ENCODE data around the gene PARD6G. TPM values are rescaled to one million over a fixed set of nuclear protein-coding genes. Genes with fewer than 3 reads are reported as not detected.
A peak's percentile ranks its signal among the peaks of the same experiment; 100 is the strongest.

The PARD6G gene
- total and polyA plus RNA-seq, 2 of the 13 experiments (the other 11 are each of a cell fraction or from before 2014, with no cell fraction given), result 3.6 to 7.4 TPM

DNA sequence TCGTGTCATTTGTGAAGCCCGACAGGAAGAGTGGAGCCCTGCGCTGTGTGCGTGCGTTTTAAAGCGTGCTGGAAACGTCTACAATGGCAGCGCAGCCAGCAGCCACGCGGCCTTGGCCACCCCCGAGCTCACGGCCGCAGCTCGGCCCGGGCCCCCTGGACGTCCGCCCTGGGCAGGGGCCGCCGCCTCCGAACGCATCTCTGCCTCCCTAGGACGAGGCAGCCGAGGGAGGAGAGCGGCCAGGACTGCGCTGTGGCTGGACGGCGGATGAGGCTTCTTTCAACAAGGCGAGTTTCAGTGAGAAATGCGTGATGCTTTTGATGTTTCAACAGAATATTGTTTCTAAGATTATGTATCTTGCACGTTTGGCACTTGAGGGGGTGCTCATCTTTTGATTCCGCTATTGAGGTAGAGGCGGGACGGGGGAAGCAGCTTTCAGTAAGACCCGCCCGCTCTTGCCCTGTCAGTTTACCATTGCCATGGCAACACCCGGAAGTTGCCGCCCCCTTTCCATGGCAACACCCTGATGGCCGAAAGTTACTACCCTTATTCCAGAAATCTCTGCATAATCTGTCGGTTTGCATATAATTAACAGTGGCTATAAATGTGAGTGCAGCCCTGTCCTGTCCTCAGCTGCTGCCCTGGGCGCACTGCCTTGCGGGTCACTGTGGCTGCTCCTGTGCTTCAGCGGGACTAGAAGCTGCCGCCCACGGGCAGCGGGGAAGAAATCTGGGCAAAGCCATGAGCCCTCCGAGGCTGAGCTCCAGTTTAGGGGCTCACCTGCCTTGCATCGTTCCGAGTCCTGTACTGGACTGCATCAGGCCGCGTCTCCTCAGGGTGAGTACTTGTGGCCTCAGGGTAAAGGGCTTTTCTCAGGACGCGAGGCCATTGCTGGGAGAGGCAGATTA is 99.6 kb downstream of the PARD6G start (continued):
- TF ChIP-seq, protein P1, sequence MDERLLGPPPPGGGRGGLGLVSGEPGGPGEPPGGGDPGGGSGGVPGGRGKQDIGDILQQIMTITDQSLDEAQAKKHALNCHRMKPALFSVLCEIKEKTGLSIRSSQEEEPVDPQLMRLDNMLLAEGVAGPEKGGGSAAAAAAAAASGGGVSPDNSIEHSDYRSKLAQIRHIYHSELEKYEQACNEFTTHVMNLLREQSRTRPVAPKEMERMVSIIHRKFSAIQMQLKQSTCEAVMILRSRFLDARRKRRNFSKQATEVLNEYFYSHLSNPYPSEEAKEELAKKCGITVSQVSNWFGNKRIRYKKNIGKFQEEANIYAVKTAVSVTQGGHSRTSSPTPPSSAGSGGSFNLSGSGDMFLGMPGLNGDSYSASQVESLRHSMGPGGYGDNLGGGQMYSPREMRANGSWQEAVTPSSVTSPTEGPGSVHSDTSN (CRISPR knock-in tag; IDR thresholded peaks at IDR 0.05), result peak; percentile 71
- TF ChIP-seq ZNF605 (CRISPR knock-in tag; IDR thresholded peaks at IDR 0.05) (0 out of 2 replicates have a peak, but pooled peaks have one; percentile 37), SP1 (IDR thresholded peaks at IDR 0.05) (no peak), SP1 (CRISPR knock-in tag; IDR thresholded peaks at IDR 0.05) (peak; percentile 39; the same call in 1 of the 2 replicates), KLF15 (CRISPR knock-in tag; IDR thresholded peaks at IDR 0.05; ENCODE audit: borderline replicate concordance) (no peak), ZFP36L2 (CRISPR knock-in tag; IDR thresholded peaks at IDR 0.05) (no peak), ETV5 (CRISPR knock-in tag; IDR thresholded peaks at IDR 0.05; ENCODE audit: borderline replicate concordance) (no peak), GATAD1 (CRISPR knock-in tag; IDR thresholded peaks at IDR 0.05) (peak; percentile 22; the same call in 1 of the 2 replicates), ZSCAN29 (CRISPR knock-in tag; conservative IDR thresholded peaks at IDR 0.05) (0 out of 2 replicates have a peak, but pooled peaks have one; percentile 11), ZFP62 (CRISPR knock-in tag; IDR thresholded peaks at IDR 0.05) (no peak), ZFAT (CRISPR knock-in tag; conservative IDR thresholded peaks at IDR 0.05) (no peak), U2AF2 (IDR thresholded peaks at IDR 0.05; ENCODE audit: low read depth, low read length) (peak; percentile 86; the same call in 1 of the 2 replicates), ZNF343 (CRISPR knock-in tag; IDR thresholded peaks at IDR 0.05) (no peak), POLR2G (IDR thresholded peaks at IDR 0.05; ENCODE audit: low read depth, low read length) (peak; percentile 80), ZNF703 (CRISPR knock-in tag; IDR thresholded peaks at IDR 0.05; ENCODE audit: borderline replicate concordance) (no peak)
- TF ChIP-seq, protein P2, sequence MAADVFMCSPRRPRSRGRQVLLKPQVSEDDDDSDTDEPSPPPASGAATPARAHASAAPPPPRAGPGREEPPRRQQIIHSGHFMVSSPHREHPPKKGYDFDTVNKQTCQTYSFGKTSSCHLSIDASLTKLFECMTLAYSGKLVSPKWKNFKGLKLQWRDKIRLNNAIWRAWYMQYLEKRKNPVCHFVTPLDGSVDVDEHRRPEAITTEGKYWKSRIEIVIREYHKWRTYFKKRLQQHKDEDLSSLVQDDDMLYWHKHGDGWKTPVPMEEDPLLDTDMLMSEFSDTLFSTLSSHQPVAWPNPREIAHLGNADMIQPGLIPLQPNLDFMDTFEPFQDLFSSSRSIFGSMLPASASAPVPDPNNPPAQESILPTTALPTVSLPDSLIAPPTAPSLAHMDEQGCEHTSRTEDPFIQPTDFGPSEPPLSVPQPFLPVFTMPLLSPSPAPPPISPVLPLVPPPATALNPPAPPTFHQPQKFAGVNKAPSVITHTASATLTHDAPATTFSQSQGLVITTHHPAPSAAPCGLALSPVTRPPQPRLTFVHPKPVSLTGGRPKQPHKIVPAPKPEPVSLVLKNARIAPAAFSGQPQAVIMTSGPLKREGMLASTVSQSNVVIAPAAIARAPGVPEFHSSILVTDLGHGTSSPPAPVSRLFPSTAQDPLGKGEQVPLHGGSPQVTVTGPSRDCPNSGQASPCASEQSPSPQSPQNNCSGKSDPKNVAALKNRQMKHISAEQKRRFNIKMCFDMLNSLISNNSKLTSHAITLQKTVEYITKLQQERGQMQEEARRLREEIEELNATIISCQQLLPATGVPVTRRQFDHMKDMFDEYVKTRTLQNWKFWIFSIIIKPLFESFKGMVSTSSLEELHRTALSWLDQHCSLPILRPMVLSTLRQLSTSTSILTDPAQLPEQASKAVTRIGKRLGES (CRISPR knock-in tag; IDR thresholded peaks at IDR 0.05; ENCODE audit: borderline replicate concordance), result no peak
- TF ChIP-seq, protein P3, sequence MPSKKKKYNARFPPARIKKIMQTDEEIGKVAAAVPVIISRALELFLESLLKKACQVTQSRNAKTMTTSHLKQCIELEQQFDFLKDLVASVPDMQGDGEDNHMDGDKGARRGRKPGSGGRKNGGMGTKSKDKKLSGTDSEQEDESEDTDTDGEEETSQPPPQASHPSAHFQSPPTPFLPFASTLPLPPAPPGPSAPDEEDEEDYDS (CRISPR knock-in tag; IDR thresholded peaks at IDR 0.05), result peak; percentile 91
- TF ChIP-seq, protein P4, sequence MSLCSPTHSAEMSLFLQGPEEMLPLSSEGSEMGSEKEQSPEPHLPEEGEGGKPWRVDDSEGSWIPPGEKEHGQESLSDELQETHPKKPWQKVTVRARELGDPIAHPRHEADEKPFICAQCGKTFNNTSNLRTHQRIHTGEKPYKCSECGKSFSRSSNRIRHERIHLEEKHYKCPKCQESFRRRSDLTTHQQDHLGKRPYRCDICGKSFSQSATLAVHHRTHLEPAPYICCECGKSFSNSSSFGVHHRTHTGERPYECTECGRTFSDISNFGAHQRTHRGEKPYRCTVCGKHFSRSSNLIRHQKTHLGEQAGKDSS (CRISPR knock-in tag; IDR thresholded peaks at IDR 0.05; ENCODE audit: borderline replicate concordance, low read depth), result no peak
- TF ChIP-seq, protein P5, sequence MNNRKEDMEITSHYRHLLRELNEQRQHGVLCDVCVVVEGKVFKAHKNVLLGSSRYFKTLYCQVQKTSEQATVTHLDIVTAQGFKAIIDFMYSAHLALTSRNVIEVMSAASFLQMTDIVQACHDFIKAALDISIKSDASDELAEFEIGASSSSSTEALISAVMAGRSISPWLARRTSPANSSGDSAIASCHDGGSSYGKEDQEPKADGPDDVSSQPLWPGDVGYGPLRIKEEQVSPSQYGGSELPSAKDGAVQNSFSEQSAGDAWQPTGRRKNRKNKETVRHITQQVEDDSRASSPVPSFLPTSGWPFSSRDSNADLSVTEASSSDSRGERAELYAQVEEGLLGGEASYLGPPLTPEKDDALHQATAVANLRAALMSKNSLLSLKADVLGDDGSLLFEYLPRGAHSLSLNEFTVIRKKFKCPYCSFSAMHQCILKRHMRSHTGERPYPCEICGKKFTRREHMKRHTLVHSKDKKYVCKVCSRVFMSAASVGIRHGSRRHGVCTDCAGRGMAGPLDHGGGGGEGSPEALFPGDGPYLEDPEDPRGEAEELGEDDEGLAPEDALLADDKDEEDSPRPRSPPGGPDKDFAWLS (CRISPR knock-in tag; IDR thresholded peaks at IDR 0.05; ENCODE audit: borderline replicate concordance), result no peak

All from HepG2 (cell line).